Smooth muscle cell (in vitro differentiated cells): ENCODE measurements around the gene CSRP2. TPM values are rescaled to one million over a fixed set of nuclear protein-coding genes. Genes with fewer than 3 reads are reported as not detected.

Experiments
- DNase-seq: peaks from one replicate; lab custom pipeline; 2025; ENCODE audit not compliant: unreplicated experiment; lab: John Stamatoyannopoulos, UW
- H2AFZ ChIP-seq: fragments of 200-600 bp; sonication (generic); 2 replicates; pipeline ENCODE4 v1.6.0; 2016; ENCODE audit warnings: antibody characterized with exemption, low read depth, mild to moderate bottlenecking
- H3F3A ChIP-seq: fragments of 200-600 bp; sonication (generic); 2 replicates; pipeline ENCODE4 v1.6.0; 2017; ENCODE audit warnings: antibody characterized with exemption, low read depth
- H3K27ac ChIP-seq: fragments of 200-600 bp; sonication (generic); 2 replicates; pipeline ENCODE4 v1.5.1; 2016; ENCODE audit warnings: low read depth, mild to moderate bottlenecking
- H3K27me3 ChIP-seq: fragments of 200-600 bp; sonication (generic); 2 replicates; pipeline ENCODE4 v1.6.1; 2016; ENCODE audit warnings: low read depth, mild to moderate bottlenecking
- H3K36me3 ChIP-seq: fragments of 200-600 bp; sonication (generic); 2 replicates; pipeline ENCODE4 v1.5.1; 2016; ENCODE audit warnings: low read depth
- H3K4me1 ChIP-seq: fragments of 200-600 bp; sonication (generic); 2 replicates; pipeline ENCODE4 v1.5.1; 2016; ENCODE audit warnings: low read depth
- H3K4me2 ChIP-seq: fragments of 200-600 bp; sonication (generic); 2 replicates; pipeline ENCODE4 v1.6.0; 2016; ENCODE audit warnings: mild to moderate bottlenecking
- H3K4me3 ChIP-seq: fragments of 200-600 bp; sonication (generic); 2 replicates; pipeline ENCODE4 v1.5.1; 2016; ENCODE audit warnings: mild to moderate bottlenecking
- H3K79me2 ChIP-seq: fragments of 200-600 bp; sonication (generic); 2 replicates; pipeline ENCODE4 v1.6.0; 2016; ENCODE audit warnings: low read depth, mild to moderate bottlenecking
- H3K9ac ChIP-seq: fragments of 200-600 bp; sonication (generic); 2 replicates; pipeline ENCODE4 v1.6.0; 2016; ENCODE audit warnings: low read depth
- H3K9me3 ChIP-seq: fragments of 200-600 bp; sonication (generic); replicated peaks from 2 replicates; pipeline ENCODE4 v1.5.1; 2016; ENCODE audit warnings: low read depth
- H4K20me1 ChIP-seq: fragments of 200-600 bp; sonication (generic); 2 replicates; pipeline ENCODE4 v1.6.0; 2016; ENCODE audit warnings: low read depth
- WGBS: methylation state at CpG from one replicate; pipeline ENCODE4 v1.1.7; 2016; ENCODE audit warnings: low lambda C conversion rate; 5-methylcytosine and 5-hydroxymethylcytosine counted together
- polyA plus RNA-seq: library from polyadenylated mRNA; unstranded; fragments of >200 nt; fragmentation: Nextera tagmentation; extraction: Ambion mirVana; gene quantifications from 2 replicates; pipeline ENCODE4 v1.2.1, GENCODE V29; 2016
- total RNA-seq: library from RNA; depleted of rRNA; stranded (reverse); fragments of >200 nt; gene quantifications from 2 replicates; pipeline ENCODE4 v1.2.3, GENCODE V29; 2014
- TF ChIP-seq, protein P1 (sequence below): fragments of 200-600 bp; sonication (generic); IDR thresholded peaks from 2 replicates; pipeline ENCODE4 v1.5.1; 2017; ENCODE audit warnings: borderline replicate concordance, mild to moderate bottlenecking, antibody characterized with exemption; ENCODE audit not compliant: insufficient read depth, poor library complexity, severe bottlenecking

Gene CSRP2
- total and polyA plus RNA-seq, 2 experiments from 2014 or later: 379 to 735 TPM

- Histone ChIP-seq H2AFZ (no peak overlapping the region), H3K79me2 (no peaks in the 10 kb centered on the region), H3K4me2 (peak overlapping the region; percentile 65), H3K9me3 (no peaks in the 10 kb centered on the region), H3K27ac (peak overlapping the region; percentile 61), H3K36me3 (no peaks in the 10 kb centered on the region), H3F3A (peaks cover 17% of the 10 kb centered on the region), H3K4me1 (peaks cover 8% of the 10 kb centered on the region), H3K27me3 (no peaks in the 10 kb centered on the region), H3K4me3 (peak overlapping the region; percentile 14), H4K20me1 (no peaks in the 10 kb centered on the region), H3K9ac (peak overlapping the region; percentile 7)
- WGBS: 28% methylated on average over 6 of the region's 6 CpGs
- no peak for DNase-seq
- TF ChIP-seq, protein P1, sequence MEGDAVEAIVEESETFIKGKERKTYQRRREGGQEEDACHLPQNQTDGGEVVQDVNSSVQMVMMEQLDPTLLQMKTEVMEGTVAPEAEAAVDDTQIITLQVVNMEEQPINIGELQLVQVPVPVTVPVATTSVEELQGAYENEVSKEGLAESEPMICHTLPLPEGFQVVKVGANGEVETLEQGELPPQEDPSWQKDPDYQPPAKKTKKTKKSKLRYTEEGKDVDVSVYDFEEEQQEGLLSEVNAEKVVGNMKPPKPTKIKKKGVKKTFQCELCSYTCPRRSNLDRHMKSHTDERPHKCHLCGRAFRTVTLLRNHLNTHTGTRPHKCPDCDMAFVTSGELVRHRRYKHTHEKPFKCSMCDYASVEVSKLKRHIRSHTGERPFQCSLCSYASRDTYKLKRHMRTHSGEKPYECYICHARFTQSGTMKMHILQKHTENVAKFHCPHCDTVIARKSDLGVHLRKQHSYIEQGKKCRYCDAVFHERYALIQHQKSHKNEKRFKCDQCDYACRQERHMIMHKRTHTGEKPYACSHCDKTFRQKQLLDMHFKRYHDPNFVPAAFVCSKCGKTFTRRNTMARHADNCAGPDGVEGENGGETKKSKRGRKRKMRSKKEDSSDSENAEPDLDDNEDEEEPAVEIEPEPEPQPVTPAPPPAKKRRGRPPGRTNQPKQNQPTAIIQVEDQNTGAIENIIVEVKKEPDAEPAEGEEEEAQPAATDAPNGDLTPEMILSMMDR: no peak
Measured at GRCh38 chr12:76915361-76916169, 36.7 kb upstream of the CSRP2 start.

GRCh38 chr12:76914102-76914859 is 35.5 kb upstream of the CSRP2 start:
- Histone ChIP-seq H3K27ac (no peak overlapping the region), H3K4me1 (peaks cover 16% of the 10 kb centered on the region), H3K4me3 (no peak overlapping the region), H3K27me3 (no peaks in the 10 kb centered on the region), H3F3A (peaks cover 17% of the 10 kb centered on the region), H4K20me1 (no peaks in the 10 kb centered on the region), H3K79me2 (no peaks in the 10 kb centered on the region), H3K4me2 (peak overlapping the region; percentile 65), H2AFZ (no peak overlapping the region), H3K36me3 (no peaks in the 10 kb centered on the region), H3K9me3 (no peaks in the 10 kb centered on the region), H3K9ac (no peak overlapping the region)
- DNase-seq: no peak
- TF ChIP-seq, protein P1: no peak
- WGBS: 96% methylated on average over 2 of the region's 2 CpGs

DNA sequence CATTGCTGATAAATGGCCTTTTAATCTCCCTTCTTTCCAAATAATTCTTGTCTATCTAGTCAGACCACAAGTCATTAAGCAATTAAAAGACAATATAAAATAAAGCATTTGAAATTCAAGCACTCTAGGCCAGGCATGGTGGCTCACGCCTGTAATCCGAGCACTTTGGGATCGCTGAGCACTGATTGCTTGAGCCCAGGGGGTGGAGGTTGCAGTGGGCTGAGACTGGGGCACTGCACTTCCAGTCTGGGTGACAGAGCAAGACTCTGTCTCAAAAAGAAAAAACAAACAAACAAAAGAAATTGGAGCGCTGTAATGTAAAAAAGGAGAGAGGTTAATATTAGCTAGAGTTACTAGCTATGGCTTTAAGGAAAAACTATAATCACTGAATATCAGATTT is 30.5 kb upstream of the CSRP2 start:
- no peaks in the 10 kb centered on the region for H3K9me3 ChIP-seq
- no peak overlapping the region for H3K9ac ChIP-seq
- 34% methylated on average over 4 of the region's 4 CpGs for WGBS
- no peak overlapping the region for H3K27ac ChIP-seq
- TF ChIP-seq, protein P1: no peak
- H3K27me3 ChIP-seq: no peaks in the 10 kb centered on the region
- H4K20me1 ChIP-seq: no peaks in the 10 kb centered on the region
- peaks cover 17% of the 10 kb centered on the region for H3K4me1 ChIP-seq
- peak overlapping the region; percentile 8 for H2AFZ ChIP-seq
- H3K4me3 ChIP-seq: no peak overlapping the region
- no peaks in the 10 kb centered on the region for H3K36me3 ChIP-seq
- H3F3A ChIP-seq: peaks cover 5% of the 10 kb centered on the region
- H3K79me2 ChIP-seq: no peaks in the 10 kb centered on the region
- H3K4me2 ChIP-seq: peak overlapping the region; percentile 42
- DNase-seq: no peak
